Measurements from ENCODE around the gene ZNF787. TPM values are rescaled to one million over a fixed set of nuclear protein-coding genes. Genes with fewer than 3 reads are reported as not detected.
"Not testable (repeated sequence)": the region's sequence is repeated elsewhere in the genome, so short reads cannot be mapped to it uniquely, and the experiment has no call there.

Gene ZNF787
- total RNA-seq, 1 donor from 2014 or later, result 29.0 TPM

DNA sequence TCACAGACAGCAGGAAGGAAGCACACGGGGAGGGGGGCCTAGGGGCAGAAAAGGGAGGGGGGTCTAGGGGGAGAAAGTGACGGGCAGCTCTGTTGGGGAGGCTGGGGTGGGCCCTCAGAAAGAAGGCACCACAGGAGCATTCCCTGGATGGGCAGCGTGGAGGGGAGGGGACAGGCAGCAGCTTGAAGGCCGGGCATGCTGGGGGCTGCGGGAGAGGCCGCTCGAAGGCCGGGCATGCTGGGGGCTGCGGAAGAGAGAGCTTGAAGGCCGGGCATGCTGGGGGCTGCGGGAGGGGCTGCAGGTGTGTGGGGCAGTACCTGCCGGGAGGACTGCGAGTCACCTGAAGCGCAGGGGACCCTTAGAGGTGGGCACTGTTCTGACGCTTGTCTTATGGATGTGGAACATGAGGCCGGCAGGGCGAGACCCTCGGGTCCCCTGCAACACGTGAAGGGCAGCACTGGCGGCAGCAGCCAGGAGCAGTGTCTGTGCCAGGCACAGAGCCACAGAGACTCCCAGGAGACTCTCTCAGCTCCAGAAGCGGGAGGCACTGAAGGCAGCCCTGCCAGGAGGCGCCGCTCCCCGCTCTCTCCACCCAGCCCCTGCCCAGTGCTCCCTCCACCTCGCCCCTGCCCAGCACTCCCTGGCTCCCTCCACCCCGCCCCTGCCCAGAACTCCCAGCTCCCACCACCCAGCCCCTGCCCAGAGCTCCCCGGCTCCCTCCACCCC lies 13.3 kb downstream of the ZNF787 start:
- ATAC-seq, result peak; percentile 3
- no peak for DNase-seq (ENCODE audit: low spot score)

DNA sequence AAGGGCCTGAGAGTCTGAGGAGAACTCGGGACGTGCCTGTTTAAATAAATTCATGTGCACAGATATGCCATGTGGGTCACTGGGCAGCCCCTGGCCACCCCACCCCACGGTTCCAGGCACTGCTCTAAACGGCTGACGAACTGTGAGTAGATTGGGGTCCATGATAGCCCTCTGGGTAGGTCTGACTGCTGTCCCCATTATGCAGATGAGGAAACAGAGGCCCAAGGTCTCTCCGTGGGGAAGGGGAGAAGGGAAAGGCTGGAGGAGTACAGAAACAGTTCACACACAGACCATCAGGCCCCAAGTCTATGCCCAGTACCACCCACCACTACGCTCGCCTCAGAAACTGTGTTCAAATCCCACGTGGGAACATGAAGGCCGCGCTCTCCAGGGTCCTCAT lies 14.1 kb downstream of the ZNF787 start:
- DNase-seq (ENCODE audit: low spot score) (no peak), ATAC-seq (no peak)

DNA sequence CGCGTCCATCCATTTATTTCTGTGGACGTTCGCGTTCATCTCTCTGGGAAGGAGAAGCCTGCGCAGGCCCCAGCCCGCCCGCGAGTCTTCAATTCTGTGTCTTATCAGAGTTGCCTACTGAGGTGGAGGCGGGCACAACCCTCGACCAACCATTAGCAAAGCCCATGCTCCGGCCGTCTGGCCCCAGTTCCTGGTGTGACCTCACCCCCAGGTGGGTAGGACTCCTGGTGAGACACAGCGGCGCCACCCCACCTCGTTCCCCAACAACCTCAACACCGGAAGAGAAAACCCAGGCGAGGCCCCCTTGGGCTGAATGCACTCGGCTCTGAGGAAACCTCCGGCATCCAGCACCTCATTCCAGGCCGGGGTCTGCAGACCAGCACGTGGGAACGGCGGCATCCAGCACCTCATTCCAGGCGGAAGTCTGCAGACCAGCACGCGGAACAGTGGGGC lies 14.7 kb downstream of the ZNF787 start:
- ATAC-seq (no peak), DNase-seq (ENCODE audit: low spot score) (no peak)

DNA sequence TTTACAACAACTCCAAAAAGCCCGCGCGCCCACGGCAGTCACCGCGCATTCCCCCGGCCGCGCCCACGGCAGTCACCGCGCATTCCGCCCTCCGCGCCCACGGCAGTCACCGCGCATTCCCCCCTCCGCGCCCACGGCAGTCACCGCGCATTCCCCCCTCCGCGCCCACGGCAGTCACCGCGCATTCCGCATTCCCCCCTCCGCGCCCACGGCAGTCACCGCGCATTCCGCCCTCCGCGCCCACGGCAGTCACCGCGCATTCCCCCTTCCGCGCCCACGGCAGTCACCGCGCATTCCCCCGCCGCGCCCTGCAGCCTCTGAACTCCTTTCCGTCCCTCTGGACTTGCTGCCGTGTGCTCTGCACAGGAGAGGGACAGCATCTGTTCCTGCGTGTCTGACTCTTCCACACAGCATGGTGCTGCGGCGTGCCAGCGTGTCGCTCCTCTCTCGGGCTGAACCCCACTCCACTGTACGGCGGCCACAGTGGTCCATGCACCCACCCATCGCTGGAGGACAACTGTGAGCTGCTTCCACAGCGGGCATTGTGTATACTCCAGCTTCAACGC lies 15.2 kb downstream of the ZNF787 start:
- not testable (repeated sequence) for DNase-seq (ENCODE audit: low spot score)

DNA sequence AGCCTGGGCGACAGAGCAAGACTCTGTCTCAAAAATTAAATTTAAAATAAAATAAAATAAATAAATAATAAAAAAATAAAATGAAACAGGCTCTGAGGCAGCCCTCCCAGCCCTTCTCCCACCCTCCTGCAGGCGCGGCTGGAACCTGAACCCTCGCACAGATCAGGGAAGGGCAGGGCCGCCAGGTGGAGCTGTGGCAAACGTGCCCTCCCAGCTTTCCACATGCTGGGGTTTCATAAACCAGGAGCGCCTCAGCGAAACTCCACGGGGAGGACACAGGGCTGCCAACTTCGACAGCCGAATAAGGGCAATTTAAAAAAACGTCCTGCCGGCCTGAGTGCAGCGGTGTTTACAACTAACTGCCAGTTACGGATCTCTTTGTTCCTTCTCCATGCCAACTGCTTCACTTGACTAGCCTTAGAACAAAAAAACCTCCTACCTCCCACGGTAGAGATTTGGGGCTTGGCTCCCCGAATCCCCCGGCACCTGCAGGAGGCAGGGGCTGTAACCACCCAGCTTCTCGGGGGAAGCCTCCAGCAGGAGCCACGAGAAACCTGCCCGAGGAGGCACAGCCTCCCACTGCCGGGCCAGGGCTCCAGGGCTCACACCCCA lies 15.9 kb downstream of the ZNF787 start:
- peak; percentile 89 for DNase-seq (ENCODE audit: low spot score)
- ATAC-seq, result peak; percentile 92

More for the DNA sequence above, 15.2 kb downstream of the ZNF787 start:
- ATAC-seq, result not testable (repeated sequence)

DNA sequence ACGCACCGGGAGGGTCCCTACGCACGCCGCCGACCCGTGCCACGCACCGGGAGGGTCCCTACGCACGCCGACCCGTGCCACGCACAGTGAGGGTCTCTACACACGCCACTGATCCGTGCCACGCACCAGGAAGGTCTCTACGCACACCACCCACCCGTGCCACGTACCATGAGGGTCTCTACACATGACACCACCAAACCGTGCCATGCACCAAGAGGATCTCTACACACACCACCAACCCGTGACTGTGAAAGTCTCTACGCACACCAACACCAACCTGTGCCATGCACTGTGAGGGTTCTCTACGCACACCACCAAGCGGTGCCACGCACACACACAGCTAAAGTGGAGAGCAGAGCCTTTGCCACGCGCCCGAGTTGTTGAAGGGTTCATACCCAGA lies 16.7 kb downstream of the ZNF787 start:
- ATAC-seq (no peak), DNase-seq (ENCODE audit: low spot score) (no peak)

DNA sequence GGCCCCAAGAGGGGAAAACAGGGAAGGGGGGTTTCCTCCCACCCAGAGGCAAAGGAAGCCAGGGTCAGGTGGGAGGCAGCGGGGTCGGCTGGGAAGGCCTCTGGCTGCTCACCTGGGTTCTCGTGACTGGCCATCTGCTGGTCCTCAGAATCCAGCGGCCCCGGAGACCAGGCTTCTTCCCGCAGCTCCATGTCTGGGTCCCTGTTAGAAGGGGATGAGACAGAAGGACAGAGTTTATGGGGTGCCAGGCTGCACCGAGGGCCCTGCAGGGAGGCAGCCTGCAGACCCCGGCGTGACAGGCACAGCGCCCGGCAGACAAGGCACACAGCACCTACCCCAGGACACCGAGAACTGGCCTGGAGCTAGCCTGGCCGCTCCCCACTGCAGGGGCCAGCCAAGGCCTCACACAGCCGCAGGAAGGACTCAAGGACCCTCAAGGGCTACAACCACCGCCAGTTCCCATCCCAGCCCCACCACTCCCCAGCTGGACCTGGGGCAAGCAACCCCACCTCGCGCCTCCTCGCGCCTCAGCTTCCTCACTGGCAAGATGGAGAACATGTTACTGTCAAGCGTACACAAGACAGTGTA lies 18.0 kb downstream of the ZNF787 start:
- ATAC-seq (no peak), DNase-seq (ENCODE audit: low spot score) (no peak)

GRCh38 chr19:56101746-56102535 lies 19.2 kb downstream of the ZNF787 start:
- ATAC-seq, result no peak
- no peak for DNase-seq (ENCODE audit: low spot score)

DNA sequence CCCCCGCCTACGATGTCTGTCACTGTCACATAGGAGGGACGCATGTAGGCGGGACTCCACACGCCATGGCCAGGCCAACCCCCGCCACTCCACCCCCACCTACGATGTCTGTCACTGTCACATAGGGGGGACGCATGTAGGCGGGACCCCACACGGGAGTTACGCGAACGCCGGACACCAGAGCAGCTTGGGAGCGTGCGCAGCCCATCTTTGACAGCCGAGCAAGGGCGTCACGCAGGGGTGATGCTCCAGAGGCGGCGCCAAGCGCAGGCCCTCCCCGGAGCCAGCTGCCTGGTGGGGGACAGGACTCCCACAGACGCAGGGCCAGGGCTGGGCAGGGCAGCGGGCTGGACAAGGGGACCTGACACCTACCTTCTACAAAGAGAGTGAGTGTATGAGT lies 20.0 kb downstream of the ZNF787 start:
- DNase-seq (ENCODE audit: low spot score), result no peak
- ATAC-seq, result no peak

- DNase-seq (ENCODE audit: low spot score) (no peak), ATAC-seq (no peak)
These were observed 21.2 kb downstream of the ZNF787 start for GRCh38 chr19:56099638-56100539.

DNA sequence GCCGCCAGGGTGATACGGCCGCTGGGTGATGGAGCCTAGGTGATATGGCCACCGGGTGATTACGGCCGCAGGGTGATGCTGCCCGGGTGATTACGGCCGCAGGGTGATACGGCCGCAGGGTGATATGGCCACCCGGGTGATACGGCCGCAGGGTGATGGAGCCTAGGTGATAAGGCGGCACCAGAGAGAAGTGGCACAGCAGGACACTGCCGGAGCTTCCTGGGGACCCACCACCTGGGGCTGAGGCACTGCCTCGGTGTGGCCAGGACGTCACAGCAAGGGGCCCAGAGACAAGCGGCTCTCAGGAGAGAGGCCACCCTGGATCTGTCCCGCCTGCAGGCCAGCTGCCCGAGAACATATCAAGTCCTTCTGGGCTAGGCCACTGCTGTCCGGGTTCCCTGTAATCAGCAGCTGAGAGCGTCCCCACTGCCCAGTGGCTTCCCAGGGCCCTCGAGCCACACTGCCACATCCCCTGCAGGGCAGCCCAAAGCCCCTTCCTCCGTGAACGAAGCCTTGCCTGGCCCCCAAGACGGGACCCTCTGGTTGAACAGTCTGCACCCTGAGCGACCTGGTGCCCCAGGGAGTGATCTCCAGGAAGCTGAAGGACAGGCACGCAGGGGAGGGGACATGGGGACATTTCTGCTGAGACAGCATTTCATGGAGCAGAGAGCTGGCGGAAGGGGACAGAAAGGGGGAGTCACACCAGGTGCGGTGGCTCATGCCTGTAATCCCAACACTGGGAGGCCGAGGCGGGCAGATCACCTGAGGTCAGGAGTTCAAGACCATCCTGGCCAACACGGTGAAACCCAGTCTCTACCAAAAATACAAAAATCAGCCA lies 22.1 kb downstream of the ZNF787 start:
- no peak for DNase-seq (ENCODE audit: low spot score)
- no peak for ATAC-seq

DNA sequence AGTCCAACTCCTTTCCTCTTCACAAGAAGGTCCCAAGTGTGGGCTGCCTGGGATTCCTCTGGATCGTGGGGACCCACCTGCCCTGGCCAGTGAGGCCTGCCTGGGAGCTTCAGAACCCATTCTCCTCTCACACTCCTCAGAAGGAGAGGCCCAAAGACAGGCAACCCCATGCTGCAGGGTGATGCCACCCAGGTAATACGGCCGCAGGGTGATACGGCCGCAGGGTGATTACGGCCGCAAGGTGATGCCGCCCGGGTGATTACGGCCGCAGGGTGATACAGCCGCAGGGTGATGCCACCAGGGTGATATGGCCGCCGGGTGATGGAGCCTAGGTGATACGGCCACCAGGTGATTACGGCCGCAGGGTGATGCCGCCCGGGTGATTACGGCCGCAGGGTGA lies 22.9 kb downstream of the ZNF787 start:
- not testable (repeated sequence) for ATAC-seq; DNase-seq (ENCODE audit: low spot score)

DNA sequence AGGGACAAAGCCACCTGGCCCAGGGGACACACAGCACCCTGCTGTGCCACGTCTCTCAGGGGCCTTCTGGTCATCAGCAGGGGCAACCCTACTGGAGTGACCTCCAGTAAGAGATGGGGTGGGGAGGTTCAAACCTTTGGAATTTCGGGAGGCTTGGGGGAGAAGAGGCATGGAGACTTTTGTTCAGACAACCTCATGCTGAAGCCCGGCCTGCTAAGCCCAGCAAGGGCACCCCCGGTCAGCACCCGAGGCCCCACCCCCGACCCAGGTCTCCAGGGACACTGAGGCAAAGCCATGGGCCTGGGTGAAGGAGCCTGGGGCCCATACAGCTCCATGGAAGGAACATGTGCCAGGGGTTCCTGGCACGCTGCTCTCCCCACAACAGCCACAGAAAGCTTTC lies 23.3 kb downstream of the ZNF787 start:
- no peak for ATAC-seq
- DNase-seq (ENCODE audit: low spot score), result no peak

DNA sequence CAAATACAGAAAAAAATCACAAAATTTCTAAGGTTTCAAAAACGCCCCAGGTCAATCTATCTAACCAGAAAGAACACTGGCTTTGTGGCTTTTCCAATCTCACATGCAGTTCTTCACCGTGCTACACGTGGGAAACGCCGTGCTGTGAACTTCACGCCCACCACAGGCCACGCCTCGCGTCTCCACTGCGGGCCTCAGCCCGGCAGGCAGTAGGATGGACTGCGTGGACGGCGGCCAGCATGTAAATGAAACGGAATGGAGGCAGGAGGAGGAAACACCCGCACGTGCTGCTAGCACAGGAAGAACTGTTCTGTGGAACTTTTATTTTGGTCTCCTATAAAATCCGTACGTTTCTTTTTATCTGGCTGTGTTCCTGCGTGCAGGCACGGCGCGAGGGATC lies 23.8 kb downstream of the ZNF787 start:
- ATAC-seq, result peak; percentile 36

GRCh38 chr19:56096665-56097064 lies 24.4 kb downstream of the ZNF787 start:
- DNase-seq (ENCODE audit: low spot score) (no peak), ATAC-seq (peak; percentile 12)

More for the DNA sequence above, 23.8 kb downstream of the ZNF787 start:
- DNase-seq (ENCODE audit: low spot score), result no peak

GRCh38 chr19:56094449-56094848 lies 26.6 kb downstream of the ZNF787 start:
- ATAC-seq (no peak), DNase-seq (ENCODE audit: low spot score) (no peak)

DNA sequence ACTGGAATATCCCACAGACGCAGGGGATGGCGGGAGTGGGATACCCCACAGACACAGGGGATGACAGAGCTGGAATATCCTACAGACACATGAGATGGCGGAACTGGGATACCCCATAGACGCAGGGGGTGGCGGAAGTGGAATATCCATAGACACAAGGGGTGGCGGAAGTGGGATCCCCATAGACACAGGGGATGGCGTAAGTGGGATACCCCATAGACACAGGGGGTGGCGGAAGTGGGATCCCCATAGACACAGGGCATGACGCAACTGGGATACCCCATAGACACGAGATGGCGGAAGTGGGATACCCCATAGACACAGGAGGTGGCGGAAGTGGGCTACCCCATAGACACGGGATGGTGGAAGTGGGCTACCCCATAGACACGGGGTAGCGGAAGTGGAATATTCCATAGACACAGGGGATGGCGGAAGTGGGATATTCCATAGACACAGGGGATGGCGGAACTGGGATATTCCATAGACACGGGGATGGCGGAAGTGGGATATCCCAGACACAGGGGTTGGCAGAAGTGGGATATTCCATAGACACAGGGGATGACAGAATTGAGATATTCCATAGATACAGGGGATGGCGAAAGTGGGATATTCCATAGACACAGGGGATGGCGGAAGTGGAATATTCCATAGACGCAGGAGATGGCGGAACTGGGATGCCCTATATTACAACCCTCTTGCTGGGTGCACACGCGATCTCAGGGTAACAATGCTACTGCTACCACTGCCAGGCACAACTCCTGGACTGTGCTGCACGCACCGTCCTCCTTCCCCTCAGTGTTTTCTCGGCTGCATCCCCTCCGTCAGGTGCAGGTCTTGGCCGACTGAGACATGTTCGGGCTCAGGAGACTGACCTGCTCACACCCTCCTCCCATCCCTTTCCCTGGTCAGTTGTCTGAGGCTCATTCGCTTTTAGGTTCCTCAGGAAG lies 28.1 kb downstream of the ZNF787 start:
- DNase-seq (ENCODE audit: low spot score) (no peak), ATAC-seq (no peak)
